ENCODE results near the gene ENDOV.

- TF ChIP-seq CTCF (conservative IDR thresholded peaks at IDR 0.05 in 1 of 2, IDR thresholded peaks at IDR 0.05 in 1 of 2; ENCODE audit: low read depth in 1 of 2, low read length in 2 of 2) (no peak), EZH2 (IDR thresholded peaks at IDR 0.05; ENCODE audit: low read length, missing control alignments) (no peak)
Observed at GRCh38 chr17:80449930-80450576, 35.1 kb downstream of the ENDOV start.

Measured in fibroblast of lung (primary cell).